Kidney epithelial cell (primary cell): ENCODE results near the gene CCDC85B. TPM values are rescaled to one million over a fixed set of nuclear protein-coding genes. Genes with fewer than 3 reads are reported as not detected.

Source experiments
- DNase-seq: peaks from one replicate; pipeline ENCODE4 v3.0.0-alpha.2; 2010; ENCODE audit warnings: low read depth
- H3K27me3 ChIP-seq: 2 replicates; pipeline ENCODE4 v1.6.0; 2011; ENCODE audit warnings: low read length; ENCODE audit not compliant: control insufficient read depth, insufficient read depth
- H3K36me3 ChIP-seq: 2 replicates; pipeline ENCODE4 v1.5.1; 2011; ENCODE audit warnings: low read length; ENCODE audit not compliant: control insufficient read depth, insufficient read depth
- H3K4me3 ChIP-seq: 2 replicates; pipeline ENCODE4 v1.5.1; 2011; ENCODE audit warnings: low read depth, mild to moderate bottlenecking, control low read depth, low read length
- CTCF ChIP-seq: IDR thresholded peaks from 2 replicates; pipeline ENCODE4 v1.5.1; 2011; ENCODE audit warnings: mild to moderate bottlenecking, moderate library complexity, low read length, control low read depth, inconsistent platforms; ENCODE audit not compliant: insufficient read depth, poor library complexity, severe bottlenecking
- total RNA-seq: library from RNA; depleted of rRNA; stranded (reverse); fragments of >200 nt; gene quantifications from 2 replicates; pipeline ENCODE4 v1.2.3, GENCODE V29; 2015

The CCDC85B gene
- total RNA-seq, 1 donor from 2014 or later, result 48.9 TPM

DNA sequence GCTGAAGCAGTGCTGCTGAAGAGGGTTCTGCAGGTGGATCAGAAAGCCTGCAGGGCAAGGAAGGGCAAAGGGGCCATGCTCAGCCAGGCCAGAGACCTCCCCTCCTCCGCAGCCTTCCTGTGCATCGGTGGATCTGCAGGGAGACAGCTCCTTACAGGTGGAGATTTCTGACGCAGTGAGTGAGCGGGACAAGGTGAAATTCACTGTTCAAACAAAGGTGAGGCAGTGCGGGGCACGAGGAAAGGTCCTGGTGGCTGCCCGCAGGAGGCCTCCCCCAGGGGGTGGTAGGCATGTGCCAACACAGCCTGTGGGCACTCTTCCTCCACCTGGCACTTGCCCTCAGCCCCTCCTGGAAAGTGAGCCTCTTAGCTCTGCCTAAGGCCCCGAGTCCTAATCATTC, 41.1 kb upstream of the CCDC85B start:
- H3K4me3 ChIP-seq, result no peak overlapping the region
- H3K27me3 ChIP-seq, result no peaks in the 10 kb centered on the region
- H3K36me3 ChIP-seq, result peaks cover 3% of the 10 kb centered on the region
- DNase-seq, result no peak
- no peak for TF ChIP-seq CTCF

GRCh38 chr11:65849771-65850216, 40.7 kb upstream of the CCDC85B start:
- no peak for TF ChIP-seq CTCF
- no peak for DNase-seq
- Histone ChIP-seq H3K27me3 (no peaks in the 10 kb centered on the region), H3K36me3 (peaks cover 3% of the 10 kb centered on the region), H3K4me3 (no peak overlapping the region)

DNA sequence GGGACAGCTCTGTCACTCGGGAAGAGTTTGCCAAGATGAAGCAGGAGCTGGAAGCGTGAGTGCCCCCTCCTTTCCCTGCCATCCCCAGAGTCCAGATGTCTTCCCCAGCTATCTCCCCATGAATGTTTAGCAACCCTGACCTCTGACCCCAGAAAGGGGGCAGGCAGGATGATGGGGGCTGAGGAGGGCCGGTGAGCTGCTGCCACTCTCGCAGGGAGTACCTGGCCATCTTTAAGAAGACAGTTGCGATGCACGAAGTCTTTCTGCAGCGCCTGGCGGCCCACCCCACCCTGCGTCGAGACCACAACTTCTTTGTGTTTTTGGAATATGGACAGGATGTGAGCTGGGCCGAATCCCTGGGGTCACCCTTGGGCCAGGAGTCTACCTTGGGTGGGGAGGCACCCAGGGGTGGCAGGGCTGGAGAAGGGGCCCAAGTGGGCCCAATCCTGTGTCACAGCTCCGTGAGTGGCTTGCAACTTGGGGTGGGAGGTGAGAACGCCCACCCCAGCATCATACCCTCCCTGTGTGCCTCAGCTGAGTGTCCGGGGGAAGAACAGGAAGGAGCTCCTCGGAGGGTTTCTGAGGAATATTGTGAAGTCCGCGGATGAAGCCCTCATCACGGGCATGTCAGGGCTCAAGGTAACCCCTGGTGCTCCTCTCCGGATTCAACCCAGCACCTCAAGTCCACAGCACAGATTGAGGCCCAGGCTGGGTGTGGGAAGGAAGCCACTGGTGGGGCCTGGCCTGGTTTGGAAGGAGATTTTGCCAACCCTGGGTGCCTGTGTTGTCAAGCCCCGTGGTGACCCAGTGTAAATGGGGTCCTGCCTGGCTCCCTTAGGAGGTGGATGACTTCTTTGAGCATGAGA, 40.0 kb upstream of the CCDC85B start:
- TF ChIP-seq CTCF, result no peak
- no peak for DNase-seq
- no peaks in the 10 kb centered on the region for H3K27me3 ChIP-seq
- H3K4me3 ChIP-seq, result no peak overlapping the region
- peaks cover 3% of the 10 kb centered on the region for H3K36me3 ChIP-seq

DNA sequence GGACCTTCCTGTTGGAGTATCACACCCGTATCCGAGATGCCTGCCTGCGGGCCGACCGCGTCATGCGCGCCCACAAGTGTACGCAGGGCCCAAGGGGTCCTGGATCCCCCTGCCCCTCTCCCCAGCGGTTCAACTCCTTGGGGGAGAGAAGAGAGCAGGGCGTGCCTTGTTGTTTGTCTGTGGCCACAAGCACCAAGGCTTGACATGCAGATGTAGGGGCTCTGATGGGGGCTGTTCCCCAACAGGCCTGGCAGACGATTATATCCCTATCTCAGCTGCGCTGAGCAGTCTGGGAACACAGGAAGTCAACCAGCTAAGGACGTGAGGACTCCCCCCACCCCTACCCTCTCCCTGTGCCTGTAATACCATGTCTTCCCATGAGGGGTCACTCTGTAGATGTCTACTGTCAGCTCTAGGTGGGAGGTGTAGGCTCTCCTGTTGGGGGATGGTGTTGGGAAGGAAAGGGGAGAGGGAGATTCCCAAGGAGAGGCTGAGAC, 39.3 kb upstream of the CCDC85B start:
- peak; percentile 56 for TF ChIP-seq CTCF
- DNase-seq, result no peak

DNA sequence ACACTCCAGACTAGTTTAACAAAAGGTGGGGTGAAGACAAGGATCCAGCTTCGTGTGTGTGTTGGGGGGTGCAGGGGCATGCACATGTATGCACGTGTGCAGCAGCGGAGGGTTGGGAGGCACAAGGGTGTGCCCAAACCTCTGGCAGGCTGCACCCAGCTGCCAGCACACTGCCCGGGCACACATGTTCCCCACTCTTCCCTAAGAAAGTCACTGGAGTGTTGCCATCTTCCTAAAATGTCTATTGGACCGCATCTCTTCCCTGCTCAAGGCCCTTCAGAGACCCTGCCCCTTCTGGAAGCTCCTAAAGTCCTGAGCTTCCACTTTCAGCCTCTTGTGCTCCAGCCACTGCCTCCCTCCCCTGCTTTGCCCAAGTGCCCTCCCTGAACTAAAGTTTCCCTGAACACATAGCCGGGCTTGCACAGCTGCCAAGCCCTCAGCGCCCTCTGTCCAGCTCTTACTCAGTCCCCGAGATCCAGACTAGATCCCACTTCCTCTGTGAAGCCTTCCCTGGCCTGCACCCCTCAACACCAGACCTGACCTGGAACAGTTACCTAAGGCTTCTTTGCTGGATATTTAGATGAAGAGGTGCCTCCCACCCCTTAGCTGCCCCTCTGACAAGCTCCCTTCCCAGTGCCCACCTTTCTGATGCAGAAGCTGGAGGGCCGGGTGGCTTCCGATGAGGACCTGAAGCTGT, 38.5 kb upstream of the CCDC85B start:
- Histone ChIP-seq H3K27me3 (no peaks in the 10 kb centered on the region), H3K36me3 (peaks cover 5% of the 10 kb centered on the region), H3K4me3 (no peak overlapping the region)
- TF ChIP-seq CTCF, result no peak
- no peak for DNase-seq

More for the DNA sequence above, 39.3 kb upstream of the CCDC85B start:
- Histone ChIP-seq H3K27me3 (no peaks in the 10 kb centered on the region), H3K4me3 (no peak overlapping the region), H3K36me3 (peaks cover 5% of the 10 kb centered on the region)
